ENCODE results near the gene RBMX2.

GRCh38 chrX:130444641-130445336 lies 43.0 kb downstream of the RBMX2 start:
- TF ChIP-seq CTCF (IDR thresholded peaks at IDR 0.05): no peak
- no peak for TF ChIP-seq SP1 (CRISPR knock-in tag; conservative IDR thresholded peaks at IDR 0.05)
- TF ChIP-seq TEAD4 (CRISPR knock-in tag; IDR thresholded peaks at IDR 0.05): no peak
- TF ChIP-seq CBFB (CRISPR knock-in tag; IDR thresholded peaks at IDR 0.05; ENCODE audit: low read depth): no peak
- TF ChIP-seq ATF1 (CRISPR knock-in tag; IDR thresholded peaks at IDR 0.05): no peak
